Kidney (tissue), 14 donors: ENCODE results near the gene CNTFR. TPM values are rescaled to one million over a fixed set of nuclear protein-coding genes. Genes with fewer than 3 reads are reported as not detected.

ENCODE experiments used
- DNase-seq, 5 donors: peaks; one replicate each; pipeline ENCODE4 v3.0.0-alpha.2; 2013 to 2020
- FAIRE-seq: peaks from 2 replicates; lab custom pipeline; 2012; peaks lifted over from hg19 to GRCh38; lab: Jason Lieb, UNC
- H3K27ac ChIP-seq, 2 donors: one replicate each; pipeline ENCODE4 v1.7.0; 2013; ENCODE audit warnings: low read depth in 2 of 2, low read length in 2 of 2, inconsistent platforms in 1 of 2
- H3K27me3 ChIP-seq: one replicate; pipeline ENCODE4 v1.7.1; 2013; ENCODE audit warnings: low read length, inconsistent platforms; ENCODE audit not compliant: control insufficient read depth, insufficient read depth
- H3K36me3 ChIP-seq, 3 donors: one replicate each; pipeline versions ENCODE4 v1.7.0 to v1.7.1; 2013; ENCODE audit warnings: low read length in 3 of 3, control low read depth in 1 of 3, inconsistent platforms in 1 of 3; ENCODE audit not compliant: insufficient read depth in 3 of 3, control insufficient read depth in 2 of 3
- H3K4me1 ChIP-seq, 3 donors: one replicate each; pipeline versions ENCODE4 v1.7.0 to v1.7.1; 2013; ENCODE audit warnings: low read length in 3 of 3, inconsistent platforms in 1 of 3, low read depth in 1 of 3; ENCODE audit not compliant: control insufficient read depth in 2 of 3, insufficient read depth in 2 of 3
- H3K4me3 ChIP-seq, 3 donors: one replicate each; pipeline versions ENCODE4 v1.7.0 to v1.8.1; 2013; ENCODE audit warnings: low read length in 3 of 3, control low read depth in 1 of 3, inconsistent platforms in 1 of 3
- H3K9ac ChIP-seq, 3 donors: one replicate each; pipeline versions ENCODE4 v1.7.0 to v1.7.1; 2013; ENCODE audit warnings: low read length in 3 of 3, control low read depth in 1 of 3, inconsistent platforms in 1 of 3
- H3K9me3 ChIP-seq, 3 donors: one replicate each; pipeline versions ENCODE4 v1.7.0 to v1.7.1; 2013; ENCODE audit warnings: low read length in 3 of 3, control low read depth in 1 of 3, inconsistent platforms in 1 of 3; ENCODE audit not compliant: control insufficient read depth in 2 of 3, insufficient read depth in 1 of 3
- CTCF ChIP-seq: IDR thresholded peaks from 3 replicates; pipeline ENCODE4 v1.5.1; 2012; ENCODE audit warnings: mild to moderate bottlenecking, moderate library complexity, borderline replicate concordance; ENCODE audit not compliant: insufficient read depth; ENCODE audit errors: extremely low read depth
- intact Hi-C: fragments of 100-400 bp; cut with DNase I; formaldehyde crosslinking; loops from one replicate; pipeline ENCODE4 v1.11.1; 2022
- polyA plus RNA-seq: library from polyadenylated mRNA; stranded (reverse); fragments of 350-450 nt; fragmentation: Illumina TruSeq; extraction: RNeasy Lipid Tissue Mini Kit (QIAGEN cat#74804); gene quantifications from one replicate; pipeline ENCODE4 v1.2.3, GENCODE V29; 2014; ENCODE audit warnings: low read depth, low replicate concordance; ENCODE audit not compliant: insufficient read depth
- total RNA-seq: library from RNA; stranded (reverse); fragmentation: NEBNext Ultra II Directional; extraction: Animal tissue kit (Norgen Biotek cat#: 25700); gene quantifications from one replicate; pipeline ENCODE4 v1.2.1, GENCODE V29; 2021
- donor health status: control.
- donor health status: control.
- donor health status: control.
- donor health status: control.
- donor health status: control.
- donor health status: DM: yes; HTN: yes; CAD: no.
- donor health status: Normal renal cell carcinoma (clear cell type).

CNTFR gene
- total and polyA plus RNA-seq, 2 donors from 2014 or later: 1.7 to 3.7 TPM

GRCh38 chr9:34554211-34555001 is 35.1 kb downstream of the CNTFR start:
- Histone ChIP-seq H3K9ac (no peak overlapping the region), H3K27me3 (no peaks in the 10 kb centered on the region), H3K4me1 (peaks cover 3 to 12% (median 10%) of the 10 kb centered on the region in 3 donors), H3K4me3 (no peak overlapping the region), H3K36me3 (no peaks in the 10 kb centered on the region), H3K27ac (no peak overlapping the region), H3K9me3 (no peaks in the 10 kb centered on the region)
- DNase-seq (peak in 4 of 5 donors; percentile 35 to 70 (median 50)), FAIRE-seq (no peak)
- intact Hi-C loops: no loop called here
- no peak for TF ChIP-seq CTCF

- no peak for FAIRE-seq
- H3K4me3 ChIP-seq: no peak overlapping the region
- intact Hi-C loops: no loop called here
- H3K27me3 ChIP-seq: no peaks in the 10 kb centered on the region
- peaks cover 3 to 10% (median 7%) of the 10 kb centered on the region in 3 donors for H3K4me1 ChIP-seq
- H3K9me3 ChIP-seq: no peaks in the 10 kb centered on the region
- TF ChIP-seq CTCF: no peak
- DNase-seq: peak in 3 of 5 donors; percentile 30 to 65 (median 61)
- no peak overlapping the region for H3K27ac ChIP-seq
- H3K9ac ChIP-seq: no peak overlapping the region
- H3K36me3 ChIP-seq: no peaks in the 10 kb centered on the region
Measured at GRCh38 chr9:34553511-34554021, 36.0 kb downstream of the CNTFR start.

- H3K9ac ChIP-seq: no peak overlapping the region
- H3K9me3 ChIP-seq: no peaks in the 10 kb centered on the region
- H3K27me3 ChIP-seq: no peaks in the 10 kb centered on the region
- H3K27ac ChIP-seq: no peak overlapping the region
- H3K4me3 ChIP-seq: no peak overlapping the region
- intact Hi-C loops: no loop called here
- no peak for TF ChIP-seq CTCF
- no peak for DNase-seq
- no peak for FAIRE-seq
- H3K36me3 ChIP-seq: no peaks in the 10 kb centered on the region
- H3K4me1 ChIP-seq: peaks cover 3 to 10% (median 7%) of the 10 kb centered on the region in 3 donors
Measured at GRCh38 chr9:34552986-34553385, 36.5 kb downstream of the CNTFR start.
